ENCODE measurements around the gene MMP20. TPM values are rescaled to one million over a fixed set of nuclear protein-coding genes. Genes with fewer than 3 reads are reported as not detected.

The MMP20 gene
- total RNA-seq, 1 experiment from 2014 or later, result not detected

DNA sequence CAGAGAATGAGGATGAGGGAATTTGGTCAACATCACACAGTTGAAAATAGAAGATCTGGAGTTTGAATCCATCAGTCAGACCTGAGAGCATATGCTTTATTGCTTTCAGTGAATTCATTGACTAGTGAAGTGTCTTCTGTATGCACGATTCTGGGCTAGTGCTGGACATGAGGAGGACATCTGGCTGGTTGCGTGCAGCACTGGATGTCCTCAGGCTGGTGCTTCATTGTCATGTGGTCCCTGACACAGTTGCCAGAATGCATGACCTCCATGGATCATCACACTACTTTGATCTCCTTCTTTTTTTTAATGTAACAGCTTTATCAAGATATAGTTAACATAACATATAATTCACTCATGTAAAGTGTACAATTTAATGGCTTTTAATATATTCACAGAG is 50.1 kb downstream of the MMP20 start:
- no peak overlapping the region for H3K9ac ChIP-seq (ENCODE audit: extremely low read depth, insufficient read length, low read length)
- no peaks in the 10 kb centered on the region for H3K23me2 ChIP-seq (ENCODE audit: insufficient read length, low read depth, low read length, poor library complexity, severe bottlenecking)
- no peak overlapping the region for H3K56ac ChIP-seq (ENCODE audit: insufficient read length, low read depth, low read length)
- no peaks in the 10 kb centered on the region for H4K20me1 ChIP-seq (ENCODE audit: control insufficient read depth, insufficient read depth, insufficient read length)
- H2AFZ ChIP-seq (ENCODE audit: low read length), result no peak overlapping the region
- H2AK5ac ChIP-seq (ENCODE audit: insufficient read length, low read length), result no peak overlapping the region
- H3K18ac ChIP-seq (ENCODE audit: insufficient read length, low read depth, low read length), result no peak overlapping the region
- H3K27ac ChIP-seq (ENCODE audit: insufficient read length, low read depth, low read length), result no peak overlapping the region
- no peaks in the 10 kb centered on the region for H3K9me3 ChIP-seq (ENCODE audit: control insufficient read depth, low read depth, low read length)
- no peak overlapping the region for H2BK15ac ChIP-seq (ENCODE audit: low read depth, low read length)
- no peak overlapping the region for H3K4me3 Mint-ChIP-seq
- no peaks in the 10 kb centered on the region for H3K79me1 ChIP-seq (ENCODE audit: insufficient read depth, low read depth, low read length, poor library complexity, severe bottlenecking)
- H2BK12ac ChIP-seq (ENCODE audit: insufficient read length, low read depth, low read length), result no peak overlapping the region
- DNase-seq, result no peak
- no peak for TF ChIP-seq CTCF (conservative IDR thresholded peaks at IDR 0.05)
- H3K36me3 Mint-ChIP-seq (ENCODE audit: insufficient read depth in 1 of 3, low read depth in 3 of 3), result 0 out of 7 replicates have a peak, but pooled peaks cover 0 to 1% (median 1%) of the 10 kb centered on the region in 3 experiments
- H3K27me3 ChIP-seq (ENCODE audit: insufficient read depth, low read length), result no peaks in the 10 kb centered on the region
- no peak overlapping the region for H4K8ac ChIP-seq (replicated peaks; ENCODE audit: insufficient read length, low read depth, low read length)
- no CpG with 5 or more reads among the region's 2 CpGs for WGBS (ENCODE audit: extremely low coverage, insufficient read length, low lambda C conversion rate)
- peaks cover 0 to 2% of the 10 kb centered on the region in 2 experiments; a peak in 2 of 5 replicates for H3K9me3 Mint-ChIP-seq
- no peak overlapping the region for H3K4me2 ChIP-seq (ENCODE audit: insufficient read depth, insufficient read length, low read length)
- no peak overlapping the region for H3K23ac ChIP-seq (ENCODE audit: insufficient read length, low read depth, low read length)
- H2BK120ac ChIP-seq (ENCODE audit: low read depth, low read length, poor library complexity, severe bottlenecking), result no peak overlapping the region
- H3T11ph ChIP-seq (ENCODE audit: low read length), result no peak overlapping the region
- no peak overlapping the region for H4K5ac ChIP-seq (ENCODE audit: insufficient read length, low read depth, low read length)
- no peak overlapping the region for H3K14ac ChIP-seq (ENCODE audit: insufficient read depth, low read length)
- H4K91ac ChIP-seq (ENCODE audit: insufficient read length, low read depth, low read length), result no peak overlapping the region
- H3K4me1 ChIP-seq (ENCODE audit: insufficient read depth, low read length), result no peaks in the 10 kb centered on the region
- no peaks in the 10 kb centered on the region for H3K27me3 Mint-ChIP-seq (ENCODE audit: low read depth)
- H3K4ac ChIP-seq (ENCODE audit: low read depth, low read length), result no peak overlapping the region
- H2BK20ac ChIP-seq (ENCODE audit: low read depth, low read length, poor library complexity, severe bottlenecking), result no peak overlapping the region
- no peak overlapping the region for H2BK5ac ChIP-seq (ENCODE audit: insufficient read length, low read length)
- no peaks in the 10 kb centered on the region for H3K4me1 Mint-ChIP-seq
- no peak overlapping the region for H3K27ac Mint-ChIP-seq
- no peaks in the 10 kb centered on the region for H3K79me2 ChIP-seq (ENCODE audit: insufficient read depth, low read length)

Data from H9 (cell line).